Smooth muscle cell (in vitro differentiated cells): ENCODE data around the gene CEP192. TPM values are rescaled to one million over a fixed set of nuclear protein-coding genes. Genes with fewer than 3 reads are reported as not detected.

Experiments used
- DNase-seq: peaks from one replicate; lab custom pipeline; 2025; ENCODE audit not compliant: unreplicated experiment; lab: John Stamatoyannopoulos, UW
- H2AFZ ChIP-seq: fragments of 200-600 bp; sonication (generic); 2 replicates; pipeline ENCODE4 v1.6.0; 2016; ENCODE audit warnings: antibody characterized with exemption, low read depth, mild to moderate bottlenecking
- H3F3A ChIP-seq: fragments of 200-600 bp; sonication (generic); 2 replicates; pipeline ENCODE4 v1.6.0; 2017; ENCODE audit warnings: antibody characterized with exemption, low read depth
- H3K27ac ChIP-seq: fragments of 200-600 bp; sonication (generic); 2 replicates; pipeline ENCODE4 v1.5.1; 2016; ENCODE audit warnings: low read depth, mild to moderate bottlenecking
- H3K27me3 ChIP-seq: fragments of 200-600 bp; sonication (generic); 2 replicates; pipeline ENCODE4 v1.6.1; 2016; ENCODE audit warnings: low read depth, mild to moderate bottlenecking
- H3K36me3 ChIP-seq: fragments of 200-600 bp; sonication (generic); 2 replicates; pipeline ENCODE4 v1.5.1; 2016; ENCODE audit warnings: low read depth
- H3K4me1 ChIP-seq: fragments of 200-600 bp; sonication (generic); 2 replicates; pipeline ENCODE4 v1.5.1; 2016; ENCODE audit warnings: low read depth
- H3K4me2 ChIP-seq: fragments of 200-600 bp; sonication (generic); 2 replicates; pipeline ENCODE4 v1.6.0; 2016; ENCODE audit warnings: mild to moderate bottlenecking
- H3K4me3 ChIP-seq: fragments of 200-600 bp; sonication (generic); 2 replicates; pipeline ENCODE4 v1.5.1; 2016; ENCODE audit warnings: mild to moderate bottlenecking
- H3K79me2 ChIP-seq: fragments of 200-600 bp; sonication (generic); 2 replicates; pipeline ENCODE4 v1.6.0; 2016; ENCODE audit warnings: low read depth, mild to moderate bottlenecking
- H3K9ac ChIP-seq: fragments of 200-600 bp; sonication (generic); 2 replicates; pipeline ENCODE4 v1.6.0; 2016; ENCODE audit warnings: low read depth
- H3K9me3 ChIP-seq: fragments of 200-600 bp; sonication (generic); replicated peaks from 2 replicates; pipeline ENCODE4 v1.5.1; 2016; ENCODE audit warnings: low read depth
- H4K20me1 ChIP-seq: fragments of 200-600 bp; sonication (generic); 2 replicates; pipeline ENCODE4 v1.6.0; 2016; ENCODE audit warnings: low read depth
- WGBS: methylation state at CpG from one replicate; pipeline ENCODE4 v1.1.7; 2016; ENCODE audit warnings: low lambda C conversion rate; 5-methylcytosine and 5-hydroxymethylcytosine counted together
- polyA plus RNA-seq: library from polyadenylated mRNA; unstranded; fragments of >200 nt; fragmentation: Nextera tagmentation; extraction: Ambion mirVana; gene quantifications from 2 replicates; pipeline ENCODE4 v1.2.1, GENCODE V29; 2016
- total RNA-seq: library from RNA; depleted of rRNA; stranded (reverse); fragments of >200 nt; gene quantifications from 2 replicates; pipeline ENCODE4 v1.2.3, GENCODE V29; 2014
- TF ChIP-seq, protein P1 (sequence below): fragments of 200-600 bp; sonication (generic); IDR thresholded peaks from 2 replicates; pipeline ENCODE4 v1.5.1; 2017; ENCODE audit warnings: borderline replicate concordance, mild to moderate bottlenecking, antibody characterized with exemption; ENCODE audit not compliant: insufficient read depth, poor library complexity, severe bottlenecking

Gene CEP192
- total and polyA plus RNA-seq, 2 experiments from 2014 or later = 4.1 to 22.2 TPM

DNA sequence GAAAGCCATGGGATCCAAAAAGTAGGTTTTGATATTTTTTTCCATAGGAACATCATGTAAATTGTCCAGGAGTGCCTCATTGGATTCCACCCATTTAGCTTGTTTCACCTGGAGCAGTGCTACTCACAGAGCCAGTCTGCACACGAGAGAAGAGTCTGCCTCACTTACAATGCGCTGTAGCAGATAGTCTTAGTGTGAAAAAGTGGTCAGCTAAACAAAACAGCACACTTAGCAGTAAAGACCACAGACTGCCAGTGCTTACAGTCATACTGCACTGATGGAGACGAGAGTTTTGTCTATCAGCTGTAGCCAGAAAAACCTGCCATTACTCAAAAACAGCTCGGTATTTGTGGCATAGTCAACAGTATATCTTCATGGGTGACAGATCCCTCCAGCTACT lies 113.9 kb downstream of the CEP192 start:
- TF ChIP-seq, protein P1, sequence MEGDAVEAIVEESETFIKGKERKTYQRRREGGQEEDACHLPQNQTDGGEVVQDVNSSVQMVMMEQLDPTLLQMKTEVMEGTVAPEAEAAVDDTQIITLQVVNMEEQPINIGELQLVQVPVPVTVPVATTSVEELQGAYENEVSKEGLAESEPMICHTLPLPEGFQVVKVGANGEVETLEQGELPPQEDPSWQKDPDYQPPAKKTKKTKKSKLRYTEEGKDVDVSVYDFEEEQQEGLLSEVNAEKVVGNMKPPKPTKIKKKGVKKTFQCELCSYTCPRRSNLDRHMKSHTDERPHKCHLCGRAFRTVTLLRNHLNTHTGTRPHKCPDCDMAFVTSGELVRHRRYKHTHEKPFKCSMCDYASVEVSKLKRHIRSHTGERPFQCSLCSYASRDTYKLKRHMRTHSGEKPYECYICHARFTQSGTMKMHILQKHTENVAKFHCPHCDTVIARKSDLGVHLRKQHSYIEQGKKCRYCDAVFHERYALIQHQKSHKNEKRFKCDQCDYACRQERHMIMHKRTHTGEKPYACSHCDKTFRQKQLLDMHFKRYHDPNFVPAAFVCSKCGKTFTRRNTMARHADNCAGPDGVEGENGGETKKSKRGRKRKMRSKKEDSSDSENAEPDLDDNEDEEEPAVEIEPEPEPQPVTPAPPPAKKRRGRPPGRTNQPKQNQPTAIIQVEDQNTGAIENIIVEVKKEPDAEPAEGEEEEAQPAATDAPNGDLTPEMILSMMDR = no peak
- no peak overlapping the region for H3K27ac ChIP-seq
- H3K9me3 ChIP-seq = no peaks in the 10 kb centered on the region
- H3K4me2 ChIP-seq = no peak overlapping the region
- no peaks in the 10 kb centered on the region for H4K20me1 ChIP-seq
- no peaks in the 10 kb centered on the region for H3K79me2 ChIP-seq
- no peaks in the 10 kb centered on the region for H3K27me3 ChIP-seq
- no peaks in the 10 kb centered on the region for H3F3A ChIP-seq
- H3K4me3 ChIP-seq = no peak overlapping the region
- no peak for DNase-seq
- 93% methylated on average over 4 of the region's 4 CpGs for WGBS
- H2AFZ ChIP-seq = no peak overlapping the region
- H3K9ac ChIP-seq = no peak overlapping the region
- H3K36me3 ChIP-seq = peaks cover 21% of the 10 kb centered on the region
- no peaks in the 10 kb centered on the region for H3K4me1 ChIP-seq

GRCh38 chr18:13107074-13107473 lies 115.9 kb downstream of the CEP192 start:
- no peaks in the 10 kb centered on the region for H4K20me1 ChIP-seq
- no peaks in the 10 kb centered on the region for H3K4me1 ChIP-seq
- no peak overlapping the region for H3K9ac ChIP-seq
- no peak overlapping the region for H2AFZ ChIP-seq
- TF ChIP-seq, protein P1 = no peak
- H3K9me3 ChIP-seq = no peaks in the 10 kb centered on the region
- 98% methylated on average over 2 of the region's 2 CpGs for WGBS
- H3K27ac ChIP-seq = no peak overlapping the region
- H3F3A ChIP-seq = no peaks in the 10 kb centered on the region
- H3K4me2 ChIP-seq = no peak overlapping the region
- no peaks in the 10 kb centered on the region for H3K79me2 ChIP-seq
- H3K4me3 ChIP-seq = no peak overlapping the region
- no peaks in the 10 kb centered on the region for H3K27me3 ChIP-seq
- H3K36me3 ChIP-seq = peaks cover 21% of the 10 kb centered on the region
- DNase-seq = no peak

DNA sequence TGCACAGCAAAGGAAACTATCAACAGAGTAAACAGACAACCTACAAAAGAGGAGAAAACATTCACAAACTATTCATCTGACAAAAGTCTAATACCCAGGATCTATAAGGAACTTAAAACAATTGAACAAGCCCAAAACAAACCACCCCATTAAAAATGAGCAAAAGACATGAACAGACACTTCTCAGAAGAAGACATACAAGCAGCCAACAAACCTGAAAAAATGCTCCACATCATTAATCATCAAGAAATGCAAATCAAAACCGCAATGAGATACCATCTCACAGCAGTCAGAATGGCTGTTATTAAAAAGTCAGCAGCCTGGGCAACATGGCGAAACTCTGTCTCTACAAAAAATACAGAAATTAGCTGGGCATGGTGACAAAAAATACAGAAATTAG lies 117.2 kb downstream of the CEP192 start:
- no peak overlapping the region for H3K4me3 ChIP-seq
- H3F3A ChIP-seq = no peaks in the 10 kb centered on the region
- no peak overlapping the region for H2AFZ ChIP-seq
- H3K9me3 ChIP-seq = no peaks in the 10 kb centered on the region
- H3K4me2 ChIP-seq = no peak overlapping the region
- H3K4me1 ChIP-seq = no peaks in the 10 kb centered on the region
- 77% methylated on average over 2 of the region's 2 CpGs for WGBS
- peaks cover 21% of the 10 kb centered on the region for H3K36me3 ChIP-seq
- no peak overlapping the region for H3K27ac ChIP-seq
- TF ChIP-seq, protein P1 = no peak
- H4K20me1 ChIP-seq = no peaks in the 10 kb centered on the region
- no peak overlapping the region for H3K9ac ChIP-seq
- H3K27me3 ChIP-seq = no peaks in the 10 kb centered on the region
- no peak for DNase-seq
- H3K79me2 ChIP-seq = no peaks in the 10 kb centered on the region

- Histone ChIP-seq H3K27ac (no peak overlapping the region), H3K9ac (no peak overlapping the region), H3K36me3 (peaks cover 24% of the 10 kb centered on the region), H3K4me2 (no peak overlapping the region), H3F3A (no peaks in the 10 kb centered on the region), H3K9me3 (no peaks in the 10 kb centered on the region), H3K27me3 (no peaks in the 10 kb centered on the region), H3K4me3 (no peak overlapping the region), H4K20me1 (no peaks in the 10 kb centered on the region), H3K4me1 (no peaks in the 10 kb centered on the region), H3K79me2 (no peaks in the 10 kb centered on the region), H2AFZ (no peak overlapping the region)
- TF ChIP-seq, protein P1 = no peak
- no peak for DNase-seq
- WGBS = 98% methylated on average over 3 of the region's 3 CpGs
Measured at GRCh38 chr18:13110559-13110958, 119.4 kb downstream of the CEP192 start.
